ENCODE results near the gene FBXW2.
A peak's percentile ranks its signal among the peaks of the same experiment; 100 is the strongest.
"Not testable (repeated sequence)": the region's sequence is repeated elsewhere in the genome, so short reads cannot be mapped to it uniquely, and the experiment has no call there.

FBXW2 gene

DNA sequence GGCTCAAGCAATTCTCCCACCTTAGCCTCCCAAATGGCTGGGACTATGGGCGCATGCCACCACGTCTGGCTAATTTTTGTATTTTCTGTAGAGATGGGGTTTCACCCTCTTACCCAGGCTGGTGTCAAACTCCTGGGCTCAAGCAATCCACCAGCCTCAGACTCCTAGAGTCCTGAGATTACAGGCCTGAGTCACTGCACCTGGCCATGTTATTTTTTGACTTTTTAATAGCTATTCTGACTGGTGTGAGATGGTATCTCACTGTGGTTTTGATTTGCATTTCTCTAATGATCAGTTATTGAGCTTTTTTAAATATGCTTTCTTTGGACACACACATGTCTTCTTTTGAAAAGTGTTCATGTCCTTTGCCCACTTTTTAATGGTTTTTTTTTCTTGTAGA is 38.2 kb downstream of the FBXW2 start:
- no peak for DNase-seq (ENCODE audit: low read depth)
- no peak overlapping the region for H3K4me3 ChIP-seq (ENCODE audit: low read depth, low read length)
- in situ Hi-C loops (cut with HindIII; ENCODE audit: low sequenced_read_pairs): no loop called here
- TF ChIP-seq, protein P1, sequence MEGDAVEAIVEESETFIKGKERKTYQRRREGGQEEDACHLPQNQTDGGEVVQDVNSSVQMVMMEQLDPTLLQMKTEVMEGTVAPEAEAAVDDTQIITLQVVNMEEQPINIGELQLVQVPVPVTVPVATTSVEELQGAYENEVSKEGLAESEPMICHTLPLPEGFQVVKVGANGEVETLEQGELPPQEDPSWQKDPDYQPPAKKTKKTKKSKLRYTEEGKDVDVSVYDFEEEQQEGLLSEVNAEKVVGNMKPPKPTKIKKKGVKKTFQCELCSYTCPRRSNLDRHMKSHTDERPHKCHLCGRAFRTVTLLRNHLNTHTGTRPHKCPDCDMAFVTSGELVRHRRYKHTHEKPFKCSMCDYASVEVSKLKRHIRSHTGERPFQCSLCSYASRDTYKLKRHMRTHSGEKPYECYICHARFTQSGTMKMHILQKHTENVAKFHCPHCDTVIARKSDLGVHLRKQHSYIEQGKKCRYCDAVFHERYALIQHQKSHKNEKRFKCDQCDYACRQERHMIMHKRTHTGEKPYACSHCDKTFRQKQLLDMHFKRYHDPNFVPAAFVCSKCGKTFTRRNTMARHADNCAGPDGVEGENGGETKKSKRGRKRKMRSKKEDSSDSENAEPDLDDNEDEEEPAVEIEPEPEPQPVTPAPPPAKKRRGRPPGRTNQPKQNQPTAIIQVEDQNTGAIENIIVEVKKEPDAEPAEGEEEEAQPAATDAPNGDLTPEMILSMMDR (IDR thresholded peaks at IDR 0.05; ENCODE audit: low read depth, low read length, missing control alignments): no peak

DNA sequence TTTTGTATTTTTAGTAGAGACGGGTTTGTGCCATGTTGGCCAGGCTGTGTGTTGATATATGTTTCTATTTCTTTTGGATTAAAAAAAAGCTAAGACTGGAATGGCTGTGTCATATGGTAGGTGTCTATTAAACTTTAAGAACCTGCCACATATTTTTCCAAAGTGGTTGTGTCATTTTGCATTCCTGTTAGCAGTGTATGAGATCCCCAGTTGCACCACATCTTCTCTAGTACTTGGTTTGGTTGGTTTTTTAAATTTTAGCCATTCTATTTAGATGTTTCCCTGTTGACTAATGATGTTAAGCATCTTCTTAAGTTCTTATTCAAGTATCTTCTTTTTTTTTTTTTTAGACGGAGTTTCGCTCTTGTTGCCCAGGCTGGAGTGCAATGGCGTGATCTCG is 42.8 kb downstream of the FBXW2 start:
- TF ChIP-seq, protein P1 (IDR thresholded peaks at IDR 0.05; ENCODE audit: low read depth, low read length, missing control alignments): no peak
- in situ Hi-C loops (cut with HindIII; ENCODE audit: low sequenced_read_pairs): no loop called here
- DNase-seq (ENCODE audit: low read depth): no peak
- H3K4me3 ChIP-seq (ENCODE audit: low read depth, low read length): no peak overlapping the region

DNA sequence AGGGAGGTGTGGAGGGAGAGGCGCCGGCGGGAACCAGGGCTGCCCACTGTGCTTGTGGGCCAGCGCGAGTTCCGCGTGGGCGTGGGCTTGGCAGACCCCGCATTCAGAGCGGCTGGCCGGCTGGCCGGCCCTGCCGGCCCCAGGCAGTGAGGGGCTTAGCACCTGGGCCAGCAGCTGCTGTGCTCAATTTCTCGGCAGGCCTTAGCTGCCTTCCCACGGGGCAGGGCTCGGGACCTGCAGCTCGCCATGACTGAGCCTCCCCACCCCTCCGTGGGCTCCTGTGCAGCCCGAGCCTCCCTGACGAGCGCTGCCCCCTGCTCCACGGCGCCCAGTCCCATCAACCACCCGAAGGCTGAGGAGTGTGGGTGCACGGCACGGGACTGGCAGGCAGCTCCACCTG is 46.9 kb downstream of the FBXW2 start:
- in situ Hi-C loops (cut with HindIII; ENCODE audit: low sequenced_read_pairs); H3K4me3 ChIP-seq (ENCODE audit: low read depth, low read length); DNase-seq (ENCODE audit: low read depth): not testable (repeated sequence)

DNA sequence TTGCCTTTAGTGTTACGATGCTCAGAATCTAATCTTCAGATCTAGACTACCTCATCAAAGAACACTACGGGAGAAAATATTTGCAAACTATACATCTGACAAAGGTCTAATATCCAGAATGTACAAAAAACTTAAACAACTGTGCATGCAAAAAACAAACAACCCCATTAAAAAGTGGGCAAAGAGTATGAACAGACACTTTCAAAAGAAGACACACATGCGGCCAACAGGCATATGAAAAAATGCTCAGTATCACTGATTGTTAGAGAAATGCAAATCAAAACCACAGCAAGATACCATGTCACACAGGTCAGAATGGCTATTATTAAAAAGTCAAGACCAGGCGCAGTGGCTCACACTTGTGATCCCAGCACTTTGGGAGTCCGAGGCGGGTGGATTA is 47.9 kb downstream of the FBXW2 start:
- TF ChIP-seq, protein P1 (IDR thresholded peaks at IDR 0.05; ENCODE audit: low read depth, low read length, missing control alignments): no peak
- no peak overlapping the region for H3K4me3 ChIP-seq (ENCODE audit: low read depth, low read length)
- in situ Hi-C loops (cut with HindIII; ENCODE audit: low sequenced_read_pairs): no loop called here
- no peak for DNase-seq (ENCODE audit: low read depth)

DNA sequence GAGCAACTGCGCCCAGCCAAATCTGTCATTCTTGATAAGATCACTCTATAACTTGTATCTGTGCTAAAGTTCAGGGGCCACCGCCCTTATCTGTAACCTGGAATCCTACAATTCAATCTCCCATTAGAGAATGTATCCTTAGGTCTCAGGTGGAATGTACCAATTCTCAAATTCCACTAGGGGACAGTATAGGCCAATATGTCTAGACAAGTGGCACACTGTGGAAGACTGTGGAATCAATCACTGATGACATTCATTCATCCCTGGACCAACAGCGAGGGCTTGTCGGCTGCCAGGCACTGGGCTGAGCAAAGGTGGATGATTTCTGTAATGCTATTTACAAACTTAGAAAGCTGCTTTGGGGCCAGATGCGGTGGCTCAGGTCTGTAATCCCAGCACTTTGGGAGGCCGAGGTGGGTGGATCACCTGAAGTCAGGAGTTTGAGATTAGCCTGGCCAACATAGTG is 50.2 kb downstream of the FBXW2 start:
- TF ChIP-seq, protein P1 (IDR thresholded peaks at IDR 0.05; ENCODE audit: low read depth, low read length, missing control alignments): peak; percentile 51
- no peak overlapping the region for H3K4me3 ChIP-seq (ENCODE audit: low read depth, low read length)
- no peak for DNase-seq (ENCODE audit: low read depth)
- in situ Hi-C loops (cut with HindIII; ENCODE audit: low sequenced_read_pairs): no loop called here

DNA sequence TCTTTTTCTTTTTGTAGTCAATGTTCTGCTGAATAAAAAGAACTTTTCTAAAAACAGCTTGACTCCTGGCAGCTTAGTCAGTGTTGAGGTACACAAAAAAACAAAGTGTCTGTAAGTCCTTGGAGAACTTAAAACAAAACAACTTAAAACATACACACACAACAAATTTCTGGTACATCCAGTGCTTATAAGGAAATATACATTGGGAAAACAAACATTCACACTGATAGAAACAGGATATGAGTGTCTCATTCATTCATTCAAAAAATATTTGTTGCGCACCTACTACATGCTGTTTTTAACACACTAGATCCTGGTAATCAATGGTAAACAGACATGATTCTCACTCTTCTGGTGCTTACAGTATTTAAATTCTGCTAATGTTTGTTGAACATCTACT is 51.5 kb downstream of the FBXW2 start:
- TF ChIP-seq, protein P1 (IDR thresholded peaks at IDR 0.05; ENCODE audit: low read depth, low read length, missing control alignments): no peak
- DNase-seq (ENCODE audit: low read depth): no peak
- H3K4me3 ChIP-seq (ENCODE audit: low read depth, low read length): no peak overlapping the region
- in situ Hi-C loops (cut with HindIII; ENCODE audit: low sequenced_read_pairs): no loop called here

DNA sequence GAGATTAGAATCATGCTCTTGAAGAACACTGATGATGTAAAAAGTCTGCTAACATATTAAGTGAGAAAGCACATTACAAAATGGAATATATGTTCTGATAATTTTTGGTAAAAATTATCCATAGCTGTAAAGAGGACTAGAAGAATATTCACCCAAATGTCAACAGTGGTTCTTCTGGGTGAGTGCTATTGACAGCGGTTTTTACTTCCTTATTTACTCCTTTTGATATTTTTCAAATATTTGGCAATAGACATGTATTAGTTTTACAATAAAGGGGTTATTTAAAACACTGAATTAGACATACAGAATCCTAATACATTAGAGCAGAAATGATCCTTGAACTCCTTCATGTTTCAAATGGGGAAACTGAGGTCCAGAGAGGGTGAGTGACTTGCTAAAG is 52.0 kb downstream of the FBXW2 start:
- no peak for DNase-seq (ENCODE audit: low read depth)
- in situ Hi-C loops (cut with HindIII; ENCODE audit: low sequenced_read_pairs): no loop called here
- TF ChIP-seq, protein P1 (IDR thresholded peaks at IDR 0.05; ENCODE audit: low read depth, low read length, missing control alignments): no peak
- no peak overlapping the region for H3K4me3 ChIP-seq (ENCODE audit: low read depth, low read length)

Measured in astrocyte of the cerebellum (primary cell).